Esophagus squamous epithelium (tissue), 4 donors: ENCODE data around the gene LRP1.

Experiments
- POLR2A ChIP-seq, 4 donors: fragments of 450-650 bp; IDR thresholded peaks; one replicate each; pipeline ENCODE4 v1.6.1; 2017; ENCODE audit warnings: antibody characterized with exemption in 4 of 4, mild to moderate bottlenecking in 4 of 4, moderate library complexity in 3 of 4
- TF ChIP-seq, protein P1 (sequence below), 6 experiments: fragments of 450-650 bp in 4 of 6; fragments of 200-600 bp in 2 of 6; sonication (generic) in 2 of 6; IDR thresholded peaks; one replicate each; pipeline ENCODE4 v1.5.1; 2016 to 2019; ENCODE audit warnings: antibody characterized with exemption in 6 of 6, mild to moderate bottlenecking in 4 of 6, moderate library complexity in 4 of 6

DNA sequence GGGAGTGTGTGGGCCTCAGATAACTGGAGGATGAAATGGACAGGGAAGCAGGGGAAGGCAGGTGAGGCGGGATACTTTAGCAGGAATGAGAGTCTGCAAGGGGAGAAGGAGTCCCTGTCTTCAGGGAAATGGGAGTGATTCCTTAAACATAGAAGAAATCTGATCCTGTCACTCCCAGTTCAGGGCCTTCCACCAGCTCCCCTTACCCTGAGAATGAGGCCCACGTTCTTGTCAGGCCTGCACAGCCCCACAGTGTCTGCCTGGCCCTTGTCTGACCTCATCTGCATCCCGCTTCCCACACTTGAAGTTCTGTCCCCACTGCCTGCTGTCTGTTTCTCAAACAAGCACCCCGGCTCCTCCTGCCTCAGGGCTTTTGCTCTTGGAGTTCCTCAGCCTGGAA lies 31.8 kb downstream of the LRP1 start:
- TF ChIP-seq, protein P1, sequence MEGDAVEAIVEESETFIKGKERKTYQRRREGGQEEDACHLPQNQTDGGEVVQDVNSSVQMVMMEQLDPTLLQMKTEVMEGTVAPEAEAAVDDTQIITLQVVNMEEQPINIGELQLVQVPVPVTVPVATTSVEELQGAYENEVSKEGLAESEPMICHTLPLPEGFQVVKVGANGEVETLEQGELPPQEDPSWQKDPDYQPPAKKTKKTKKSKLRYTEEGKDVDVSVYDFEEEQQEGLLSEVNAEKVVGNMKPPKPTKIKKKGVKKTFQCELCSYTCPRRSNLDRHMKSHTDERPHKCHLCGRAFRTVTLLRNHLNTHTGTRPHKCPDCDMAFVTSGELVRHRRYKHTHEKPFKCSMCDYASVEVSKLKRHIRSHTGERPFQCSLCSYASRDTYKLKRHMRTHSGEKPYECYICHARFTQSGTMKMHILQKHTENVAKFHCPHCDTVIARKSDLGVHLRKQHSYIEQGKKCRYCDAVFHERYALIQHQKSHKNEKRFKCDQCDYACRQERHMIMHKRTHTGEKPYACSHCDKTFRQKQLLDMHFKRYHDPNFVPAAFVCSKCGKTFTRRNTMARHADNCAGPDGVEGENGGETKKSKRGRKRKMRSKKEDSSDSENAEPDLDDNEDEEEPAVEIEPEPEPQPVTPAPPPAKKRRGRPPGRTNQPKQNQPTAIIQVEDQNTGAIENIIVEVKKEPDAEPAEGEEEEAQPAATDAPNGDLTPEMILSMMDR (IDR thresholded peaks at IDR 0.05) = no peak
- no peak for TF ChIP-seq POLR2A (IDR thresholded peaks at IDR 0.05)
